Peyer's patch (tissue), 4 donors: Measurements from ENCODE around the gene RNF187. TPM values are rescaled to one million over a fixed set of nuclear protein-coding genes. Genes with fewer than 3 reads are reported as not detected.
A peak's percentile ranks its signal among the peaks of the same experiment; 100 is the strongest.

Experiments used
- DNase-seq, 3 donors: peaks; one replicate each; pipeline ENCODE4 v3.0.0-alpha.2; 2017 to 2019
- H3K27ac ChIP-seq, 4 donors: fragments of 200-600 bp; sonication (generic); one replicate each; pipeline ENCODE4 v1.5.1; 2016 to 2019
- H3K27me3 ChIP-seq, 2 donors: fragments of 200-600 bp; sonication (generic); one replicate each; pipeline ENCODE4 v1.5.1; 2019
- H3K36me3 ChIP-seq, 3 donors: fragments of 200-600 bp; sonication (generic); one replicate each; pipeline ENCODE4 v1.5.1; 2016 to 2019
- H3K4me1 ChIP-seq, 4 donors: fragments of 200-600 bp; sonication (generic); one replicate each; pipeline ENCODE4 v1.5.1; 2016 to 2019
- H3K4me3 ChIP-seq, 4 donors: fragments of 200-600 bp; sonication (generic); 1 replicate in 3 of 4; 2 replicates in 1 of 4; pipeline ENCODE4 v1.5.1; 2016 to 2019; ENCODE audit warnings: mild to moderate bottlenecking in 1 of 4
- H3K9me3 ChIP-seq, 4 donors: fragments of 200-600 bp; sonication (generic); one replicate each; pipeline ENCODE4 v1.5.1; 2016 to 2019; ENCODE audit warnings: mild to moderate bottlenecking in 1 of 4
- CTCF ChIP-seq, 6 experiments: fragments of 450-650 bp in 4 of 6; fragments of 200-600 bp in 2 of 6; sonication (generic) in 1 of 6; IDR thresholded peaks; one replicate each; pipeline ENCODE4 v1.5.1; 2017 to 2019; ENCODE audit warnings: antibody characterized with exemption in 6 of 6, mild to moderate bottlenecking in 3 of 6, moderate library complexity in 1 of 6
- POLR2A ChIP-seq, 2 donors: fragments of 450-650 bp; IDR thresholded peaks; one replicate each; pipeline ENCODE4 v1.5.1; 2017; ENCODE audit warnings: antibody characterized with exemption in 2 of 2, mild to moderate bottlenecking in 2 of 2, moderate library complexity in 2 of 2
- total RNA-seq, 4 donors: library from RNA; depleted of rRNA; stranded (reverse); fragments of >200 nt; gene quantifications; one replicate each; pipeline ENCODE4 v1.1.0, GENCODE V29; 2016

Gene RNF187
- total RNA-seq, 4 donors from 2014 or later = 28.9 to 38.9 (median 37.3) TPM

DNA sequence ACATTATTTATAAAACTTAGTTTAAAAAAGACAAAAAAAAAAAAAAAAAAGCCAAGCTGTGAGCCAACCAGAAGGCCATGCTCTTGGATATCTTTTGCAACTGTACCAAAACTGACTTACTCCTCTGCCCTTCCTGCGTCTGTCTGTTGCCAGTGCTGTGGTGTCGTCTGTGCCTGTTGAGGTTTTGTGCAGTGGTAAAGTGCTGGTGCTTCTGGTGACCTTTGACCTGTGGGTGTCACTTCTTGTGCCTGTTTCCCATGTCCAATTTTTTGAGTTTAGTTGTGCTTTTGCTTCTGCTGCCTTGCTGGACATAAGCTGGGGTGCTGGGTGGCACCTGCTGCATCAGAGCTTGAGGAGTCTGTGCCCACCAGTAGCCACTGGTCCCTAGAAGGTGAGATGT is 41.4 kb downstream of the RNF187 start:
- H3K9me3 ChIP-seq = no peaks in the 10 kb centered on the region
- no peaks in the 10 kb centered on the region for H3K36me3 ChIP-seq
- no peak overlapping the region for H3K27ac ChIP-seq
- no peak overlapping the region for H3K4me3 ChIP-seq
- no peak for DNase-seq
- TF ChIP-seq POLR2A (IDR thresholded peaks at IDR 0.05) = no peak
- TF ChIP-seq CTCF (IDR thresholded peaks at IDR 0.05) = no peak
- no peaks in the 10 kb centered on the region for H3K4me1 ChIP-seq
- no peaks in the 10 kb centered on the region for H3K27me3 ChIP-seq

- H3K27ac ChIP-seq = no peak overlapping the region
- no peaks in the 10 kb centered on the region for H3K27me3 ChIP-seq
- no peaks in the 10 kb centered on the region for H3K36me3 ChIP-seq
- H3K9me3 ChIP-seq = no peaks in the 10 kb centered on the region
- TF ChIP-seq POLR2A (IDR thresholded peaks at IDR 0.05) (no peak), CTCF (IDR thresholded peaks at IDR 0.05) (no peak)
- H3K4me1 ChIP-seq = no peaks in the 10 kb centered on the region
- no peak overlapping the region for H3K4me3 ChIP-seq
- DNase-seq = no peak
Observed at GRCh38 chr1:228530086-228530758, 43.0 kb downstream of the RNF187 start.

- no peak for TF ChIP-seq POLR2A (IDR thresholded peaks at IDR 0.05)
- TF ChIP-seq CTCF (IDR thresholded peaks at IDR 0.05) = no peak
- no peak for DNase-seq
- Histone ChIP-seq H3K9me3 (no peaks in the 10 kb centered on the region), H3K4me3 (no peak overlapping the region), H3K27me3 (no peaks in the 10 kb centered on the region), H3K4me1 (no peaks in the 10 kb centered on the region), H3K36me3 (no peaks in the 10 kb centered on the region), H3K27ac (no peak overlapping the region)
Observed at GRCh38 chr1:228530951-228531731, 44.0 kb downstream of the RNF187 start.

- no peaks in the 10 kb centered on the region for H3K27me3 ChIP-seq
- H3K9me3 ChIP-seq = no peaks in the 10 kb centered on the region
- TF ChIP-seq CTCF (IDR thresholded peaks at IDR 0.05) = no peak
- no peak overlapping the region for H3K27ac ChIP-seq
- H3K4me3 ChIP-seq = no peak overlapping the region
- no peaks in the 10 kb centered on the region for H3K4me1 ChIP-seq
- no peak for DNase-seq
- H3K36me3 ChIP-seq = no peaks in the 10 kb centered on the region
Observed at GRCh38 chr1:228538831-228539230, 51.6 kb downstream of the RNF187 start.

- no peak overlapping the region for H3K4me3 ChIP-seq
- H3K27me3 ChIP-seq = no peaks in the 10 kb centered on the region
- peak in 1 of 3 donors; percentile 22 for DNase-seq
- no peaks in the 10 kb centered on the region for H3K9me3 ChIP-seq
- no peak overlapping the region for H3K27ac ChIP-seq
- TF ChIP-seq CTCF (IDR thresholded peaks at IDR 0.05) = no peak
- TF ChIP-seq POLR2A (IDR thresholded peaks at IDR 0.05) = no peak
- H3K4me1 ChIP-seq = no peaks in the 10 kb centered on the region
- H3K36me3 ChIP-seq = no peaks in the 10 kb centered on the region
Observed at GRCh38 chr1:228540161-228540917, 53.2 kb downstream of the RNF187 start.
